GM12873 (cell line): Measurements from ENCODE around the gene RPUSD3.

Experiments used
- TF ChIP-seq, protein P1 (sequence below): IDR thresholded peaks from 2 replicates; pipeline ENCODE4 v1.5.1; 2012; ENCODE audit warnings: low read depth, mild to moderate bottlenecking, moderate library complexity, low read length, control low read depth; ENCODE audit not compliant: insufficient read depth; ENCODE audit errors: missing control alignments

RPUSD3 gene

DNA sequence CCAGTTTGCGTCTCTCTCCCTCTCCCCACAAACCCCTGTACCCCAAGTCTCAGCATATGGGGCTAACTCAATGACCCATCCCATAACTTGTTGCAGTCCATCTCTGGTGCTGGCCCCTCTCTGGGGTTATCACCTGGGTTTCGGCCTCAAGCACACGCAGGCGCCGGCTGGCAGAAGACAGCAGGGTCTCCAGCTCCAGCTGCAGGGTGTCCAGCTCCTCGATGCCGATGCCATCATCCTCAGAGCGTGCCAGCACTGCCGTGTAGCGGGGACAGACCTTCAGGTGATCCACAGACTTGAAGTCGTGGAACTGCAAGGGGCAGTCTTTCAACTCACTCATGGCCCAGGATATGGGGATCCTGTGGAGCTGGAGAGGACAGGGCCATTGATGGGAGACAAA is 52.7 kb downstream of the RPUSD3 start:
- TF ChIP-seq, protein P1, sequence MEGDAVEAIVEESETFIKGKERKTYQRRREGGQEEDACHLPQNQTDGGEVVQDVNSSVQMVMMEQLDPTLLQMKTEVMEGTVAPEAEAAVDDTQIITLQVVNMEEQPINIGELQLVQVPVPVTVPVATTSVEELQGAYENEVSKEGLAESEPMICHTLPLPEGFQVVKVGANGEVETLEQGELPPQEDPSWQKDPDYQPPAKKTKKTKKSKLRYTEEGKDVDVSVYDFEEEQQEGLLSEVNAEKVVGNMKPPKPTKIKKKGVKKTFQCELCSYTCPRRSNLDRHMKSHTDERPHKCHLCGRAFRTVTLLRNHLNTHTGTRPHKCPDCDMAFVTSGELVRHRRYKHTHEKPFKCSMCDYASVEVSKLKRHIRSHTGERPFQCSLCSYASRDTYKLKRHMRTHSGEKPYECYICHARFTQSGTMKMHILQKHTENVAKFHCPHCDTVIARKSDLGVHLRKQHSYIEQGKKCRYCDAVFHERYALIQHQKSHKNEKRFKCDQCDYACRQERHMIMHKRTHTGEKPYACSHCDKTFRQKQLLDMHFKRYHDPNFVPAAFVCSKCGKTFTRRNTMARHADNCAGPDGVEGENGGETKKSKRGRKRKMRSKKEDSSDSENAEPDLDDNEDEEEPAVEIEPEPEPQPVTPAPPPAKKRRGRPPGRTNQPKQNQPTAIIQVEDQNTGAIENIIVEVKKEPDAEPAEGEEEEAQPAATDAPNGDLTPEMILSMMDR, result no peak
